Measurements from ENCODE around the gene KCNG4. TPM values are rescaled to one million over a fixed set of nuclear protein-coding genes. Genes with fewer than 3 reads are reported as not detected.
A peak's percentile ranks its signal among the peaks of the same experiment; 100 is the strongest.

The KCNG4 gene
- total RNA-seq, 6 experiments from 2014 or later: not detected

DNA sequence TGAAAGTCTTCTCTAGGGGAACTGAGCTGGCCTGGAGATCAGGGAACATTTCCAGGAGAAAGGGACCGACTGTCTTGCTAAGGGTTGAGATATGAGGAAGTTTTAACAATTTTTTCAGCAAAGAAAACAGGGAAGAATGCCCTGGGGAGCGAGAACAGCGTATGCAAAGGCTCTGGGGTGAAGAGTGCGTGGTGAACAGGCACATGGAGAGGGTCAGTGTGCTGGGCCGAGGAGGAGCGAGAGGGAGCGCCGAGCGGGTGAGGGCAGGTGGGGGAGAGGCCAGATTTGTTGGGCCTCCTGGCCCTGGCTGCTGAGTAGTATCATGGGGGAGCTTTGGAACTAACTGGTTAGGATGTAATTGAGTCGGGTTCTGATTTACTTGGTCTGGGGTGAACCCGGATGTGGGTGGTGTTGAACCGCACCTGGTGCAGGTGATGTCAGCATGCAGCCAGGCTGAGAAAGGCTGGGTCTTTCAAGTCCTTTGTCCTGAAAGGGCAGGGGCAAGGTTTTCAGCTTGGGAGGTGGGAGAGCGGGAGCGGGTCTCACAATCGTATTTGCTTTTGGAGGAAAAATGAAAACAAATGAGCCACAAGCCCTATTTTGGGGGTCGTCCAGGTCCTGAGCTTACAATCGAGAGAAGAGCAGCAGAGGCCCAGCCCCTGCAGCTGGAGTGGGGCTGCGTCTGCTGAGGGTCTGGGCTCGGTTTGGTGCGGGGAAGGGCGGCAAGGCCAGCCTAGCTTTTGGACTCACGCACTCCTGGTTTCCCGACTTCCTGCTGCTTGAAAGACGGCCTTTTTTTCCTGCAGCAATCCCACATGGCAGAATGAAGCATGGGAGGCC, 43.7 kb upstream of the KCNG4 start:
- TF ChIP-seq, protein P1, sequence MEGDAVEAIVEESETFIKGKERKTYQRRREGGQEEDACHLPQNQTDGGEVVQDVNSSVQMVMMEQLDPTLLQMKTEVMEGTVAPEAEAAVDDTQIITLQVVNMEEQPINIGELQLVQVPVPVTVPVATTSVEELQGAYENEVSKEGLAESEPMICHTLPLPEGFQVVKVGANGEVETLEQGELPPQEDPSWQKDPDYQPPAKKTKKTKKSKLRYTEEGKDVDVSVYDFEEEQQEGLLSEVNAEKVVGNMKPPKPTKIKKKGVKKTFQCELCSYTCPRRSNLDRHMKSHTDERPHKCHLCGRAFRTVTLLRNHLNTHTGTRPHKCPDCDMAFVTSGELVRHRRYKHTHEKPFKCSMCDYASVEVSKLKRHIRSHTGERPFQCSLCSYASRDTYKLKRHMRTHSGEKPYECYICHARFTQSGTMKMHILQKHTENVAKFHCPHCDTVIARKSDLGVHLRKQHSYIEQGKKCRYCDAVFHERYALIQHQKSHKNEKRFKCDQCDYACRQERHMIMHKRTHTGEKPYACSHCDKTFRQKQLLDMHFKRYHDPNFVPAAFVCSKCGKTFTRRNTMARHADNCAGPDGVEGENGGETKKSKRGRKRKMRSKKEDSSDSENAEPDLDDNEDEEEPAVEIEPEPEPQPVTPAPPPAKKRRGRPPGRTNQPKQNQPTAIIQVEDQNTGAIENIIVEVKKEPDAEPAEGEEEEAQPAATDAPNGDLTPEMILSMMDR (IDR thresholded peaks at IDR 0.05): no peak
- Mint-ChIP-seq H3K27me3 (ENCODE audit: insufficient read depth) (peaks cover 44% of the 10 kb centered on the region), H3K4me1 (ENCODE audit: low read depth) (peaks cover 19% of the 10 kb centered on the region), H3K27ac (no peak overlapping the region), H3K36me3 (ENCODE audit: low read depth) (peaks cover 4% of the 10 kb centered on the region; the same call in 1 of the 2 replicates), H3K4me3 (no peak overlapping the region), H3K9me3 (no peaks in the 10 kb centered on the region; the same call in 1 of the 2 replicates)
- DNase-seq: no peak

DNA sequence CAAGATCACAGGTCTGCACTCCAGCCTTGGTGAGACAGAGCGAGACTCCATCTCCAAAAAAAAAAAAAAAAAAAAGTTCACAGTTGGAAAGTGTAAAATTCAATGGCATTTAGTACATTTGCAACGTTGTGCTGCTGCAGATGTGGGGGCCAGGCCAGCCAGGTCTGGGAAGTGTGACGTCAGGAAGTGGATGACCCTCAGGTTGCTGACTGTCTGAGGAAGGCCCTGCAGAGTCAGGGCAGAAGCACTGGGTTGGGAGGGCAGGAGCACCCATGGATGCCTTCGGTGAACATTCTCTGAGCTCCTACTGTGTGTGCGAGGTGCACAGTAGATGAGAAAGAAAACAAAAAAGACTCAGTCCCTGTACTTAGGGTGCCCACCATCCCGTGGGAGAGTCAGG, 42.7 kb upstream of the KCNG4 start:
- H3K4me3 Mint-ChIP-seq: no peak overlapping the region
- DNase-seq: no peak

GRCh38 chr16:84281074-84281473, 41.3 kb upstream of the KCNG4 start:
- H3K36me3 Mint-ChIP-seq (ENCODE audit: low read depth): no peaks in the 10 kb centered on the region
- peak; percentile 35 for DNase-seq
- H3K4me1 Mint-ChIP-seq (ENCODE audit: low read depth): peaks cover 15% of the 10 kb centered on the region
- no peak overlapping the region for H3K4me3 Mint-ChIP-seq
- TF ChIP-seq, protein P1 (IDR thresholded peaks at IDR 0.05): no peak
- no peak overlapping the region for H3K27ac Mint-ChIP-seq
- peaks cover 32% of the 10 kb centered on the region for H3K27me3 Mint-ChIP-seq (ENCODE audit: insufficient read depth)
- no peaks in the 10 kb centered on the region for H3K9me3 Mint-ChIP-seq

More for the DNA sequence above, 42.7 kb upstream of the KCNG4 start:
- H3K27ac Mint-ChIP-seq: no peak overlapping the region
- TF ChIP-seq, protein P1 (IDR thresholded peaks at IDR 0.05): no peak
- no peaks in the 10 kb centered on the region for H3K36me3 Mint-ChIP-seq (ENCODE audit: low read depth)
- peaks cover 35% of the 10 kb centered on the region for H3K27me3 Mint-ChIP-seq (ENCODE audit: insufficient read depth)
- no peaks in the 10 kb centered on the region for H3K9me3 Mint-ChIP-seq
- peaks cover 19% of the 10 kb centered on the region for H3K4me1 Mint-ChIP-seq (ENCODE audit: low read depth)

GRCh38 chr16:84279881-84280280, 40.1 kb upstream of the KCNG4 start:
- Mint-ChIP-seq H3K9me3 (no peaks in the 10 kb centered on the region), H3K4me3 (no peak overlapping the region), H3K27ac (no peak overlapping the region), H3K27me3 (ENCODE audit: insufficient read depth) (peaks cover 29% of the 10 kb centered on the region), H3K4me1 (ENCODE audit: low read depth) (peaks cover 15% of the 10 kb centered on the region), H3K36me3 (ENCODE audit: low read depth) (no peaks in the 10 kb centered on the region)
- DNase-seq: no peak
- TF ChIP-seq, protein P1 (IDR thresholded peaks at IDR 0.05): no peak

- Mint-ChIP-seq H3K4me3 (no peak overlapping the region), H3K4me1 (ENCODE audit: low read depth) (peaks cover 10% of the 10 kb centered on the region), H3K36me3 (ENCODE audit: low read depth) (no peaks in the 10 kb centered on the region), H3K27ac (no peak overlapping the region), H3K9me3 (no peaks in the 10 kb centered on the region), H3K27me3 (ENCODE audit: insufficient read depth) (peaks cover 27% of the 10 kb centered on the region)
- no peak for DNase-seq
- TF ChIP-seq, protein P1 (IDR thresholded peaks at IDR 0.05): no peak
Measured at GRCh38 chr16:84278968-84279367, 39.2 kb upstream of the KCNG4 start.

Data from HFFc6 (cell line).